Raji (cell line): ENCODE data around the gene GLT1D1.

Experiments
- POLR2A ChIP-seq: IDR thresholded peaks from 2 replicates; pipeline ENCODE4 v1.6.1; 2011; ENCODE audit warnings: low read depth, low read length, control low read depth; ENCODE audit not compliant: insufficient read depth

GLT1D1 gene

DNA sequence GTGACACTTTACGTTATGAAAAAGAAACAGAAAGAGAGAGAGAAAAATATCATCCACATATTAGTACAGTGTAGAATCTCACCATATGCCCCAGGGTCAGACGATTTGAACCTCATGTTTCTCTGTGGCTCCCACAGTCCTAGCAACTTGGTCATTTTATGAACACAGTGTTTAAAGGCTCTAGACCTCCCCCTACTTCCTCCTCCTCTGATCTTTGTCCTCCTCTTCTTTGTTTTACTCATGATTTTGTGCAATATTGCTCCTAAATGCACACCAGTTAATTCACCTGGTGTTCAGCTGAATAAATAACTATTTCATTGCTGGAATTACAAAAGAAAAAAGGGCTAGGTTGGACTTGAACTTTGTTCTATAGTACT lies 18.2 kb downstream of the GLT1D1 start:
- TF ChIP-seq POLR2A: no peak

- TF ChIP-seq POLR2A: no peak
These were observed 19.0 kb downstream of the GLT1D1 start for GRCh38 chr12:128872303-128872702.

DNA sequence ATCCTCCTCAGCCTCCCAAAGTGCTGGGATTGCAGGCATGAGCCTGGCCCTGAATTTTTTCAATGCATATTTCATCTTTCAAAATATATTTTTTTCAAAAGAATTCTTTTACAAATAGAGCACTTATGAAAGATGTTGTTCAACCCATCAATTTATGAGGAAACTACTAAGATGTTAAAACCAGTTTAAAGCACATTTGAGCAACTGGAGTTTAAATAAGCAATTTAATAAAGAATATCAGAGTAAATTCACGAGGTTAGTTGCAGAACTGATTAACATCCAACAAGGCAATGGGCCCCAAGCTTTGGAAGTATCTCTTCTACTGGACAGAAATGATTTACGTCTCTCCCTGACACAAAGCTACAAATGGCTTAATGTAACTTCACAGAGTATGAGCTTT lies 23.3 kb downstream of the GLT1D1 start:
- TF ChIP-seq POLR2A: no peak

GRCh38 chr12:128879898-128880764 lies 26.9 kb downstream of the GLT1D1 start:
- TF ChIP-seq POLR2A: no peak

DNA sequence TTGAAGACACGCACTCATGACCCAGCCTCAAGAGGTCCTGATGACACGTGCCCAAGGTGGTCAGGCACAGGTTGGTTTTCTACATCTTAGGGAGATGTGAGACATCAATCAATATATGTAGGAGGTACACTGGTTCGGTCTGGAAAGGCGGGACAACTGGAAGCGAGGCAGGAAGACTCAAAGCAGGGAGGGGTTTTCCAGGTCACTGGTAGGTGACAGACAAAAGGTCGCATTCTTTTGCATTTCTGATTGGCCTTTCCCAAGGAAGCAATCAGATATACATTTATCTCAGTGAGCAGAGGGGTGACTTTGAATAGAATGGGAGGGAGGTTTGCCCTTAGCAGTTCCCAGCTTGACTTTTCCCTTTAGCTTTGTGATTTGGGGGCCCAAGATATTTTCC lies 38.6 kb downstream of the GLT1D1 start:
- TF ChIP-seq POLR2A: no peak

GRCh38 chr12:128903236-128903635 lies 50.0 kb downstream of the GLT1D1 start:
- TF ChIP-seq POLR2A: no peak

- TF ChIP-seq POLR2A: no peak
These were observed 51.8 kb downstream of the GLT1D1 start for GRCh38 chr12:128905003-128905544.

GRCh38 chr12:128906485-128907137 lies 53.3 kb downstream of the GLT1D1 start:
- TF ChIP-seq POLR2A: no peak

GRCh38 chr12:128908254-128908653 lies 55.0 kb downstream of the GLT1D1 start:
- TF ChIP-seq POLR2A: no peak

DNA sequence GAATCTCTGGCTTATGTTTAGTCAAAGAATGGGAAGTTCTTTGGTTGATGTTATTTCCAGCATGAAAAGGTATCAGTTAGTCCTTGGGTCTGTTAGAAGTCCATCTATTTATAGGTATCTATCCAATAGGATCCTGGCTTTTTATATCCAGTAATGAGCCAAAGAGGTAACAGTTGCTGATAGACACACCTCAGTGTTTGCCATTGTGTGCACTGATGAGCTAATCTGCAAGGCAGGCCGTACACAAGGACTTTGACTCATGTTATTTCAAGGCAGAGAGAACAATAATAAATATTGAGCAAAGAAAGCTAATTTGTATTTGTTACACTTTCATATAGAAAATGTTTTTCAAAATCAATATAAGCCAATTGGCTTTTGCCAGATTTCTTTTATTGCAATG lies 56.4 kb downstream of the GLT1D1 start:
- TF ChIP-seq POLR2A: no peak

DNA sequence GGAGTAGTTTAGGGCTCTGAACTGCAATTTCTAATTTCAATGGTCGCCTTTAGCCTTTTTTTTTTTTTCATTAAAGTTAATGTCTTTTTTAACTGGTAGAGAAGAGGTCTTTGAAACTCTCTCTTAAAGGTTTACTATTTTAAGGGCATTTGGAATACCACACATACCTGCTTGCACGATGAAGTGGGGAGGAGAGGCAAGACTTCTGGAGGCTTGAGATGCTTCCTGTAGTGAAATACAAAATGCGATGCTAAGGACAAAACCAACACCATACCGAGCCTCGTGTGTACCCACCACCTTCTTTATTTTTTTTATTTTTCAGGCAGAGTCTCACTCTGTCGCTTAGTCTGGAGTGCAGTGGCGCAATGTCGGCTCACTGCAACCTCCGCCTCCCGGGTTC lies 57.4 kb downstream of the GLT1D1 start:
- no peak for TF ChIP-seq POLR2A

GRCh38 chr12:128911861-128912260 lies 58.6 kb downstream of the GLT1D1 start:
- TF ChIP-seq POLR2A: no peak

DNA sequence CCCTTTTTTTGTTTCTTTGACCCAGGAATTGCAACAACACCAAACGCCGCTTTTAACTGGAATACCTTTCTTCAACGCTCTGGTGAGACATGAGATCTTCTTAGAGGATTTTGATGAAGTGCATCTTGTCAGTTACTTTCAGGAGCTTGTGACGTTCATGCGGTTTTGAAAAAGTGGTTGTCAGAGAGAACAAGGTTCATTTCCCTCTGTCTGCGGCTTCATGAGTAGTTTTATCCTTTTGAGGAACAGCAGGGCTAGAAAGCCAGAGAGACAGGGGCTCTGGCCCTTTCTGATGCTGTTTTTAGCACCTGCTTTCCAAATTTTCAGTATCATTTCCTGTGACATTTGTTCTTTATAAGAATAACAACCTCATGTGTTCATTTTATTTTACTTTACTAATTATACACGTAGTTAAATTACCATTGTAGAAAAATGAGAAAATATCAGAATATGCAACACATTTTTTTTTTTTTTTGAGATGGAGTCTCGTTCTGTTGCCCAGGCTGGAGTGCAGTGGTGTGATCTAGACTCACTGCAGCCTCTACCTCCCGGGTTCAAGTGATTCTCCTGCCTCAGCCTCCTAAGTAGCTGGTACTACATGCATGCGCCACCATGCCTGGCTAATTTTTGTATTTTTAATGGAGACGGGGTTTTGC lies 61.8 kb downstream of the GLT1D1 start:
- no peak for TF ChIP-seq POLR2A

- TF ChIP-seq POLR2A: no peak
These were observed 63.1 kb downstream of the GLT1D1 start for GRCh38 chr12:128916425-128916824.

- TF ChIP-seq POLR2A: no peak
These were observed 65.4 kb downstream of the GLT1D1 start for GRCh38 chr12:128918481-128919260.
